GM19328 (cell line): ENCODE measurements around the gene CFAP61.

ENCODE experiments used
- ATAC-seq: cut with Tn5 transposase; IDR thresholded peaks from one replicate; pipeline ENCODE4 v1.9.1; 2021; ENCODE audit warnings: mild to moderate bottlenecking, moderate library complexity; ENCODE audit not compliant: unreplicated experiment

CFAP61 gene

GRCh38 chr20:20036756-20037155, 15.6 kb upstream of the CFAP61 start:
- no peak for ATAC-seq

- ATAC-seq, result no peak
Measured at GRCh38 chr20:20037960-20038359, 14.4 kb upstream of the CFAP61 start.

GRCh38 chr20:20038586-20038985, 13.7 kb upstream of the CFAP61 start:
- ATAC-seq, result no peak

- no peak for ATAC-seq
Measured at GRCh38 chr20:20039752-20040387, 12.5 kb upstream of the CFAP61 start.

GRCh38 chr20:20051767-20052073, 612 bp upstream of the CFAP61 start:
- ATAC-seq, result peak; percentile 10

GRCh38 chr20:20060234-20060998, 8.1 kb downstream of the CFAP61 start:
- ATAC-seq, result no peak

- ATAC-seq, result no peak
Measured at GRCh38 chr20:20063941-20064702, 11.8 kb downstream of the CFAP61 start.

GRCh38 chr20:20065361-20065760, 13.0 kb downstream of the CFAP61 start:
- no peak for ATAC-seq

GRCh38 chr20:20070871-20071726, 18.8 kb downstream of the CFAP61 start:
- no peak for ATAC-seq

GRCh38 chr20:20073801-20074371, 21.6 kb downstream of the CFAP61 start:
- ATAC-seq, result no peak

GRCh38 chr20:20075032-20075431, 22.7 kb downstream of the CFAP61 start:
- no peak for ATAC-seq

- ATAC-seq, result no peak
Measured at GRCh38 chr20:20076297-20077065, 24.1 kb downstream of the CFAP61 start.

- no peak for ATAC-seq
Measured at GRCh38 chr20:20078041-20078440, 25.7 kb downstream of the CFAP61 start.

- no peak for ATAC-seq
Measured at GRCh38 chr20:20079102-20079784, 26.9 kb downstream of the CFAP61 start.

GRCh38 chr20:20083807-20084206, 31.5 kb downstream of the CFAP61 start:
- no peak for ATAC-seq

- no peak for ATAC-seq
Measured at GRCh38 chr20:20084296-20084752, 32.0 kb downstream of the CFAP61 start.

- no peak for ATAC-seq
Measured at GRCh38 chr20:20085071-20085470, 32.7 kb downstream of the CFAP61 start.

GRCh38 chr20:20085812-20086211, 33.5 kb downstream of the CFAP61 start:
- ATAC-seq, result no peak

GRCh38 chr20:20089018-20089417, 36.7 kb downstream of the CFAP61 start:
- ATAC-seq, result no peak
